Activated T-cell treated with anti-CD3 and anti-CD28 coated beads for 4 hours (primary cell): ENCODE data around the gene STT3B.

Experiments
- DNase-seq: peaks from one replicate; pipeline ENCODE4 v3.0.0-alpha.2; 2020

Gene STT3B

GRCh38 chr3:31661286-31661685, 128.6 kb downstream of the STT3B start:
- DNase-seq: no peak

- DNase-seq: no peak
Observed at GRCh38 chr3:31661993-31662670, 129.4 kb downstream of the STT3B start.

GRCh38 chr3:31664031-31664430, 131.3 kb downstream of the STT3B start:
- DNase-seq: no peak

GRCh38 chr3:31667582-31667981, 134.9 kb downstream of the STT3B start:
- no peak for DNase-seq

- DNase-seq: no peak
Observed at GRCh38 chr3:31668242-31668641, 135.5 kb downstream of the STT3B start.

- no peak for DNase-seq
Observed at GRCh38 chr3:31670136-31670535, 137.4 kb downstream of the STT3B start.

GRCh38 chr3:31670722-31671121, 138.0 kb downstream of the STT3B start:
- no peak for DNase-seq

GRCh38 chr3:31671451-31671850, 138.7 kb downstream of the STT3B start:
- no peak for DNase-seq

GRCh38 chr3:31671976-31672375, 139.3 kb downstream of the STT3B start:
- no peak for DNase-seq

GRCh38 chr3:31673950-31674349, 141.2 kb downstream of the STT3B start:
- DNase-seq: no peak

- DNase-seq: no peak
Observed at GRCh38 chr3:31676556-31676955, 143.8 kb downstream of the STT3B start.

GRCh38 chr3:31680072-31680870, 147.5 kb downstream of the STT3B start:
- no peak for DNase-seq
